Limb (tissue), 2 donors: ENCODE measurements around the gene RBM15.

Source experiments
- DNase-seq, 2 donors: peaks; one replicate each; pipeline ENCODE4 v3.0.0-alpha.2; 2016; ENCODE audit errors: extremely low spot score in 2 of 2

RBM15 gene

DNA sequence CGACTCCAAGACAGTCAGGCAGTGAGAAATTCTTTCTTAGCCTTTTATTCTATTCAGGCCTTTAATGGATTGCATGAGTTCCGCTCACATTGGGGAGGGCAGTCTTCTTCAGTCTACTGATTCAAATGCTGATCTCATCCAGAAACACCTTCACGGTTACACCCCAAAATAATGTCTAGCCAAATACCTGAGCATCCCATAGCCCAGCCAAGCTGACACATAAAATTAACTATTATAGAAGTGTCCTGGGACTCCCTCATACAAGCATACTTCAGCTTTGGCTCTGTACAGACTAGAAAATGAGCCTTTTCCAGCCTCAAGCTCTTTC is 55.3 kb downstream of the RBM15 start:
- DNase-seq, result no peak
